ENCODE results near the gene SLC9A9. TPM values are rescaled to one million over a fixed set of nuclear protein-coding genes. Genes with fewer than 3 reads are reported as not detected.
"Not testable (repeated sequence)": the region's sequence is repeated elsewhere in the genome, so short reads cannot be mapped to it uniquely, and the experiment has no call there.

Gene SLC9A9
- total RNA-seq, 1 experiment from 2014 or later = 0.84 TPM

DNA sequence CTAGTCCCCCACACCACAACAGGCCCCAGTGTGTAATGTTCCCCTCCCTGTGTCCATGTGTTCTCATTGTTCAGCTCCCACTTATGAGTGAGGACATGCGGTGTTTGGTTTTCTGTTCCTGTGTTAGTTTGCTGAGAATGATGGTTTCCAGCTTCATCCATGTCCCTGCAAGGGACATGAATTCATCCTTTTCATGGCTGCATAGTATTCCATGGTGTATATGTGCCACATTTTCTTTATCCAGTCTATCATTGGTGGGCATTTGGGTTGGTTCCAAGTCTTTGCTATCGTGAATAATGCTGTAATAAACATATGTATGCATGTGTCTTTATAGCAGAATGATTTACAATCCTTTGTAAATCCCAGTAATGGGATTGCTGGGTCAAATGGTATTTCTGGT, 152.9 kb downstream of the SLC9A9 start:
- DNase-seq (ENCODE audit: low read depth) = not testable (repeated sequence)

DNA sequence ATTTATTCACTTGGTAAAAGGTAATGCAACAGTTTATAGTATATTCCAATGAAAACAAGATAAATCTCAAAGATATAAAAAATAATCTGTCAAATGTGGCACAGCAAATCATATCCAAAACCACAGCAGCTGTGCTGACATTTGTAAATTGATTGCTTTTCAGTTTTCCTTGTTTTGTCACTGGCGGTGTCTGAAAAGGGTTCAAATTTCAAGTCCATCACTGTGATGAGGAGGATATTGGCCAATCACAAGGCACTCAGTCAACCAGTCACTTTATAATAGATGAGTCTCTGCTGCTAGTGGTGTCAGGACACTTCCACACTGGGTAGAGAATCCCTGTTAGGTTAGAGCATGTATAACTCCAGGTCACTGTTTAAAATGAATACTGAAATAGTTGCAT, 154.8 kb downstream of the SLC9A9 start:
- no peak for DNase-seq (ENCODE audit: low read depth)

DNA sequence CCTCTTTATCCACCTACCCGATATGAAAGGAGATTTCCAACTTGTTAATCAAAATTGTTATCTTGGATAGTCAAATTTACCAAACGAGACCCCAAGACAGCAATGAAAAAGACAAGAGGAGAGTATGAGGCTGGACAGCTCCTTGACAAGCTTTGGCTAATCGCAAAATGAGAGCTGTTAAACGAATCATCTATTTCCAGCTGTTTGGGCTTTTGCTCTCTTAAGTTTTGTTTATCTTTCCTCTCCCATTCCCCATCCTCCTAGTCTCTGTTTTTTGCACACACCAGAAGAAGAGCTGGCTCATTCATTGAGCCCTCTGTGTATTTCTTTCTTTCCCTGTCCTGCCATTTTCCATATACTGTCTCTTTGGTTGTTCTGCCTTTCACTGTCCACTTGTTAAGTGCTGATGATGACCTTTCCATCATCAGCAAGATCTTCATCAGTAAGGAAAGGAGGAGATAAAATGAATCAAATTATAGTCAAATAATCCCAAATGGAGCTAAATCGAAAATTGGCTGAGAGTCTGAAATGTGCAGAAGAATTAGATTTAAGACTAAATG, 161.6 kb downstream of the SLC9A9 start:
- DNase-seq (ENCODE audit: low read depth) = no peak

DNA sequence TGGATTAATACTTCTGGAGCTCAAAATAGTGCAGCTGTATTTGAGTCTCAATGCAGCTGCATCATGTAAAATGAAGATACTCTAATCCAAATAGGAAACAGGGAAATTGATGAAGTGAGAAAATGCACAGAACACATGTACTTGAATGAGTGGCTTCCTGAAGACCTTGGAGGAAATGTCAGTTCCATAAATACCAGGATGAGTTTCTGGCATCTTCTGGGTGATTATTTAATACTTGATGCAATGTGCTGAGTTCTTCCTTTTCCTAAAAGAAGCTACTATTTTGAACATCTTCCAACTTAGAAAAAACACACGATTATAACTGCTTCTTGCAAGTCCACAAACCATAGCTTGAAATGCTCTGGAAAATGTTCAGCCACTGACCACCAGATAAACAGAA, 162.8 kb downstream of the SLC9A9 start:
- DNase-seq (ENCODE audit: low read depth) = no peak

DNA sequence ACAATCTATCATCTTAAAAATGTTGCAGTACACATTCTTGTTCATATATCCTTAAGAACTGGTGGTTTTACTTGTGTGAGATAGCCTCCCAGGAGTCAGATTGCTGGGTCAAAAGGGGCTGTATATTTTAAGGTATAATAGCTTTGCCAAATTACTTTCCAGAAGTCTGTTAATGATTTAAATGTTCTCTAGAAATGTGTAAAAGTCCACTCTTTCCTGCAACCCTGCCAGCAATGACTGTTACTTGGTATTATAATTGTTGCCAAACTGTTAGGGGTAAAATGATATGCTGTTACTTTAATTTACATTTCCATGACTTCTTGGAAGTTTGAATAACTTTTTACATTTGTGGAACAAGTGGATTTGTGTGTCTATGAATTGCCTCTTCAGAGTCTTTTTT, 170.8 kb downstream of the SLC9A9 start:
- no peak for DNase-seq (ENCODE audit: low read depth)

DNA sequence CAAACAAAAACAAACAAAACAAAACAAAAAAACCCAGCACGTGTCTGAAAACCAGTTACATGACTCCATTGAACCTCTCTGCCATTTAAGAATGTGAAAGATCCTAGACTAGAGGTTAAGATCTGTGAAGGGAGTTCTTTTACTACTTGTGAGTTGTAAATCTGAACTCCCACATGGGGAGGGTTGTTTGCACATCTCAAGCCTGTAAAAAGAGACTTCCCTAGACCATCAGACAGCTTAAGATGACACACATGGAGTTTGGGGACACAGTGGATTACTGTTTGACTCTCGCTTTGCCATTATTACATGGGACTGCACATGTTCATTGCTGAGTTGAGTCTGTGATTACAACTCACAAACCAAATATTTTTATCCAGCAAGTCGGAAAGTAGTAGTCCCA, 171.5 kb downstream of the SLC9A9 start:
- no peak for DNase-seq (ENCODE audit: low read depth)

DNA sequence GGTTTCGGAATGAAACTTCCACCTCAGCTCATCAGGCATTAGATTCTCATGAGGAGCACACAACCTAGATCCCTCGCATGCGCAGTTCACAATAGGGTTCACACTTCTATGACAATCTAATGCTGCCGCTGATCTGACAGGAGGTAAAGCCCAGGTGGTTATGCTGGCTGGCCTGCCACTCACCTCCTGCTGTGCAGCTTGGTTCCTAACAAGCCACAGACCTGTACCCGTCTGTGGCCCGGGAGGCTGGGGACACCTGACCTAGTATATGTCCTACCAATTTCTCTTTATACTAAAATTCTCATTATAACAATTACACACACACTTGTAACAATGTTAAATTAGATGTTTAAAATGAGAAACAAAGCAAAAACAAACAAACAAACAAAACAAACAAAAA, 172.2 kb downstream of the SLC9A9 start:
- DNase-seq (ENCODE audit: low read depth) = no peak

DNA sequence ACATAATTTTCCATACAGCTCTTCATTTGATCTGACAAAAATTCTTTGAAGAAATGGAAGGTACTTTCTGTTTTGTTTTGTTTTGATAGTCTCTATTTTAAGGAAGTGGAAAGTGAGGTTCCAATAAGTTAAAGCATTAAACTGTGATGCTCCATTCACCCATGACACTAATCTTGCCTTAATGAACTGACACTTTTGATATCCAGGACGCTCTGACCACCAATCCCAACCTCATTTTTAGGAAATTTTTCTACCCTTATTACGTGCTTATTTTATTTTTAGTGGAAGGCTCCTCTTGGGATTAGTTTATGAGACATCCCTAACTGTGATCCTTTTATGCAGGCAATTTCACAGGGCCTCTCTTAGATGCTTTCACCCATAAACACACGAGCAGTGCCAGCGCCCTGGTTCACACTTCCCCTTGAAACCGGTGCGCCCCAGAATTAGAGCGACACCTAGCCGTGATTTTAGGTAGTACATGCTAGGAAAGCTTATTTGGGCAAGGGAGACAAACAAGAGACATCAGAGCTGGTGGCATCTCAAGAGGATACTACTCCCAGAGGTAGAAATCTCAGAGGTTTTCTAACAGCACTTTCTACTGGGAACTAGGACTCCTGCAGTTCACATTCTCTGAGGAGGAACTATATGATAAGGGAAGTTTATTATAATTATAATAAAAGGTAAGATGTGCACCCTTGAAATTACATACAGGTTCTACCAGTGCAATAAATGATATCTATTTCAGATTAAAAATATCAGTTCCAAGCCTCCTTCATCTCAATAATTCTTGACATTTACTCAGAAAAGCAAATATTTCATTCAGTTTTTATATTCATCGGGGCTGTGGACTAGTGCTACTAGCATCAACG, 173.9 kb downstream of the SLC9A9 start:
- DNase-seq (ENCODE audit: low read depth) = peak; percentile 66

DNA sequence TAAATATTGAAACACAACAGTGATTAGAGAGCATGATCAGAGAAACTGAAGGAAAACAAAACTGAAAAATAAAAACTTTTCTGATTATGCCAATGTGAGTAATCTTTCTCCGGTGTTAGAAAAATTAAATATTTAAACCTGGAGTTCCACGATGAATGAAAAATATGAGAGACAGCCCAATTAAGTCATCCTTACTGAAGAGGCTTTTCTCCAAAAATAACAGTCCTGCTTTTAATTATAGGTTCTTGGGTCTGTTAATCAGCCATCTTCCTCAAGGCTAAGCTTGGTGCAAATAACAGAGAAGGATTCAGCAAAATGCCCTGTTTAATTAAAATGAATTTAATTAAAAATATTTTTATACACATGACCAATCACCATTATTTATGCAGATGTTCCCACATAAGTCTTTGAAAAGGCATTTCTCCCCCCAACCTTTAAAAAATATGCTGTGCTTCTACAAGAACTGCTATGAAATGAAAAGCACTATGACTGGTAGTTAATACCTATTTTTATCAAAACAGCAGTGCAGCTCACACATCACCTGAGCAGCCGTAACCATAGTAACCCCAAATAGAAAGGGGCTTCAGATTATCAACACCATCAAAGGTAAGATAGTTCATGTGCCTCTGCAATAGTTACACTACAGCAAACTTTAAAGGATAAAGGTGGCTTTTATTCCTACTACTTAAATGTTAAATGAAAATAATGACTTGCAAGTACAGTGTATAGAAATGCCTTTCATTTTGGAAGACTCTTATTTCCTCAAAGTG, 175.7 kb downstream of the SLC9A9 start:
- DNase-seq (ENCODE audit: low read depth) = no peak

DNA sequence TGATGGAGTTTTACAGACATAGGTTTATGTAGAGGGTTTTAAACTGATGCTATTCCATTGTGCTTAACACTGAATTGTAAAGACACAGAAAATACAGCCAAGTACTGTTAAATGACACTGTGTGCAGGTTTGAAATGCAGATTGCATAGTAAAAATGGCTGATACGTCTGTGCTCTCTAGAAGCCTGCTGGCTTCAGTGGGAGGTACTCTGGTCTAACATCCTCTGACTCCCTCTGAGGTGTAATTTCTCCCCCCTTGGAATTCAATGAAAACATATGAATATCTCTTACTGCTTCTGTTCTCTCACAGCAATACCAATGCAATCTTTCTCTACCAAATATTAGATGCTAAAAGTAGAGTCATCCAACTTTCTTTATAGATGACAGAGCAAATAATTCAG, 176.6 kb downstream of the SLC9A9 start:
- no peak for DNase-seq (ENCODE audit: low read depth)

DNA sequence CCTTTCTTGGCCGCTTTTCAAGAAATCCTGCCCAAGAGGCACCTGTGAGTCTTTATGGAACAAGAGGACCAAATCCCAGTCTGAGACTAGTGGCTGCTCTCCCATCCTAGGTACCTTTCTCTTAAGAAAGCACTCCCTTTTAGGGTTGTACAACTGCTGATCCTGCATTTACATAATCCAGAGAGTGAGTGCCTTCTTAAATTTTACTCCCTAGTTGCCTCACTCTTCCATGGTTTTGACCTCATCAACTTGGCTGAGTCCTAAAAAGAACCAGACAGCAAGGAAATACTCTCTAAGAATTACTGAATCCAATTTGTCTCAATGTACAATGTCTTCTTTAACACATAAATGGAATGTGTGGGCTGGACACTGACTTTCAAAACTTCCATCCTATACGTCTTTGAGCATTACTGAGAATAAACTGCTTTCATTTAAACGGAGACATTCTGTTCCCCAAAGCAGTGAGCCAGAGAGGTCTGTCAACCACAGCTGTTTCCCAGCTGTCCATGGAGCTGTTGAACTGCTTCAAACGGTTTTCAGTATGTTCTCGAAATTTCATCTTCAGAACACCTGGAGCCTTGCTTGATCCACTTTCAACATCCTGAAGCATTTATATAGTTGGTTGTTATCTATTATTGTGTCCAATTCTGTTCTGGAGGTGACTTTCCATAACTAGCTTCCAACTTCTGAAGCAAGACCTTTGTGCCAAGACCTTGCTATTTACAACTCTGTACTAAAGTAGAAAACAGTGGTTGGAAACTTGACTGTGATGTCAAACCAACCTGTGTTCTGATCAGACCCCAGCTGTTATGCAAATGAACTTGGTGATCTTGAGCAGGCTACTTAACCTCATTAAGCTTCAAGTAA, 179.1 kb downstream of the SLC9A9 start:
- DNase-seq (ENCODE audit: low read depth) = peak; percentile 9

DNA sequence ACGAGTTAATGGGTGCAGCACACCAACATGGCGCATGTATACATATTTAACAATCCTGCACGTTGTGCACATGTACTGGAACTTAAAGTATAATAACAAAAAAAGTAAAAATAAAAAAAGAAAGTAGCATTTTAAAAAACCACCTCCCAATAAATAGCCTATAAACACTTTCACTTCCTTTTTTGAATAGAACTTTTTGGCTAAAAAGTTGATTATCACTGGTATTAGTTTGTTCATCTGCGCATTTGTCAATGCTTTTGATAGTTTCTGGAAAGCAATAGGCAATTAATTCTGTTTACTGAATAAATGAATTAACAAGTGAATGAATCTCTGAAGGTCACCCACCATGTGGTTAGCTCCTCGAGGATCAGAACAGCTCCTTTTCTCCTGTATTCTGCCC, 179.9 kb downstream of the SLC9A9 start:
- no peak for DNase-seq (ENCODE audit: low read depth)

DNA sequence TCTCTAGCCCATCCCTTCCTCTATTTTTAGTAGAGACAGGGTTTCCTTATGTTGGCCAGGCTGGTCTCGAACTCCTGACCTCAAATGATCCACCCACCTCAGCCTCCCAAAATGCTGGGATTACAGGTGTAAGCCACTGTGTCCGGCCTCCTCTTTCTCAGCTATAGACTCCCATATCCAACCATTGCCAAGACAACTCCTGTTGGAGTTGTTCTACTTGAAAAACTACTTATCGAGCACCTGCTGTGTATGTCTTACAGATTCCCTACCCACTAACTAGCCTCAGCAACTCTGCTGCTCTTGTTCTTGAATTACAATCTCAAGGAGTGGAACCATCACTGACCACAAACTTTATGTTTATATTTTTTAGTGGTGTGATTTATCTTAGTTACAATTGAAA, 186.6 kb downstream of the SLC9A9 start:
- DNase-seq (ENCODE audit: low read depth) = no peak

DNA sequence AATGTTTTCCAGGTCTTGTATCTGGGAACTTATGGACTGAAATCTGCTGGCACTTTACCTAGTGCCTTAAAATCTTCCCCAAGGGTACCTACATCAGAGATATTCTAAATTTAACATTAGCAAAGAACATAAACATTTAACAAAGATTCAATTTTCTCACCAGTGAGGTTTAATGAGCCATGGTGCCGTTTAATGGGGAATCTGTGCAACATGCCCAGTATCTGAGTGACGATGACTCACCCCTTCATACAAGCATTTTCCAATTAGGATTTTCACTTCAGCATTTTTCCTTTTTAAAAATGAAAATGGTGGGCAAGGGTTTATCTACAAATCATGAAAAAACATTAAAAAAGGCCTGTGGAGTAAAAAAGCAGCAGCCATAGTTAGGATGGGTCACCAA, 189.4 kb downstream of the SLC9A9 start:
- DNase-seq (ENCODE audit: low read depth) = peak; percentile 9

DNA sequence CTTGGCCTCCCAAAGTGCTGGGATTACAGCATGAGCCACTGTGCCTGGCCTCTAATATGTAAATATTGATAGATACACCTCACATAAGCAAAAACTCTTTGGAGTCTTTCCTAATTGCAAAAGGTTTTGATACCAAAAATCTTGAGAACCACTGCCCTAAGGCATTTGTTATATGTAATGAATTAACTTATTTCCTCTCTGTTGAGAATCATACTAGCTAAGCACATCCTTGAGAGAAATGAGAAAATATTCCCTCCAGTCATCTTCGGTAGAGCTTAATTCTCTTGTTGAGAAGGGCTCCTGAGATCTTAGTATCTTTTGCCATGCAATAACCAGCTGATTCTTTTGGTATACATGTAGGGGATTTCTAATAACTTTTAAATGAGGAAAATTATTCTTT, 190.2 kb downstream of the SLC9A9 start:
- no peak for DNase-seq (ENCODE audit: low read depth)

DNA sequence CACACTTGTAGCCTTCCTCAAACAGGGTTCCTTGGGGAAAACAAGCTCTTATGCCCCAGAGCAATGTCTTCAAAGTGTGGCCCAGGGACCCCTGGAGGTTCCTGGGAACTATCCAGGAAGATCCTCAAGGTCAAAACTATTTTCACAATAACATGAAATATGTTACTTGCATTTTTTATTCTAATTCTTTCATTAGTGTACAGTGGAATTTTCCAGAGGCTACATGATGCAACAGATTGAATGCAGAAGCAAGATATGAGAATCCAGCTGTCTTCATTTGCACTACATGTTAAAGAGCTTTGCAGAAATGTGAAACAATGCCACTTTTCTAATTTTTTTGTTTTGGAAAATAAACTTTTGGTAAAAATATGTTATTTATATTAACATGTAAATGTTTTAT, 190.9 kb downstream of the SLC9A9 start:
- DNase-seq (ENCODE audit: low read depth) = no peak

DNA sequence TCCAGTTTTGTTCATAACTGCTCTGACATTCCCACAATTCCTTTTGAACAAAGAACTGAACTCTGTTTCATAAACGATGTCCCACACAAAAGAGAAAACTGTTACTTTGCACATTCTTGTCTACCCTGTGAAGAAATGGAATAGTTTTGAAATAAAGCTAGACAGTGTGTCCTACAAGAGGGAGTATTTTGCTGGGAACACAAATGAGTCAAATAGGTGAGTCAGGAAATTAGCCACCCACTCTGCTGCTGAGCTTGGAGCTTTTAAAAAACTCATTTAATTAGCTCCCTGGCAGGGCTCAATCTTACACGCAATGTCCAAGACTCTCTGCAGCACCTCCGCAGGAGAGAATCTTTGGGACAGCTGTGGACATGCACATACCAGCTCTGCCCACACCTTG, 193.4 kb downstream of the SLC9A9 start:
- no peak for DNase-seq (ENCODE audit: low read depth)

DNA sequence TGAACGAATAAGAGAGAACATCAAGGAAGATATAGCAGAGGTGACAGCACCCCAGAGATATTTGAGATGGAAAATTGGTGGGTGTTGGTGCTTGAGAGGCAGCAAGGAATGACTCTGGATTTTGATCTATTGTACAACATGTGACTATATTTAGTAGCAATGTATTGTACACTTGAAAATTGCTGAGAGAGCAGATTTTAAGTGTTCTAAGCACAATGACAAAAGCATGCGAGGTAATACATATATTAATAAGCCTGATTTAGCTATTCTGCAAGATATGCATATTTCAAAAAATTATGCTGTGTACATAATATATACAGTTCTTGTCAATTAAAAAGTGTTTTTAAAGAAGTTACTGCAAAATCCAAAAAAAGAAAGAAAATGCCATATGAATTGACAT, 194.3 kb downstream of the SLC9A9 start:
- no peak for DNase-seq (ENCODE audit: low read depth)

DNA sequence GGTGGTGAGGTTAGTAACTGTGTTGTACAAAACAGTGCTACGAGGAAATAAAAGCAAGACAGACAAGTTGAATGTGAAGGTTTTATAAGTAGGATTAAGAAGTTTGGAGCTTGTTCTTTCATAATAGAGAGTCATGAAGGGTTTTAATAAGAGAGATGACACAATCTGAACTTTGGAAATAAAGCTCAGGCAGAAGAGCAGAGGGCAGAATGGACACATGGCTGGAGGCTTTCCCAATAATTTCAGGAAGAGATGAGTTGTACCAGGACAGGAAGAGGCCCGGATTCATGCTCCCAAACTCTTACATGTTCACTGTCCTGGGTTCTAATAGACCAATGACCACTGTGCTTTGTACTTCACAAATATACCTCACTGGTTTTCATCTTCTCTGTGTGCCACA, 194.8 kb downstream of the SLC9A9 start:
- no peak for DNase-seq (ENCODE audit: low read depth)

DNA sequence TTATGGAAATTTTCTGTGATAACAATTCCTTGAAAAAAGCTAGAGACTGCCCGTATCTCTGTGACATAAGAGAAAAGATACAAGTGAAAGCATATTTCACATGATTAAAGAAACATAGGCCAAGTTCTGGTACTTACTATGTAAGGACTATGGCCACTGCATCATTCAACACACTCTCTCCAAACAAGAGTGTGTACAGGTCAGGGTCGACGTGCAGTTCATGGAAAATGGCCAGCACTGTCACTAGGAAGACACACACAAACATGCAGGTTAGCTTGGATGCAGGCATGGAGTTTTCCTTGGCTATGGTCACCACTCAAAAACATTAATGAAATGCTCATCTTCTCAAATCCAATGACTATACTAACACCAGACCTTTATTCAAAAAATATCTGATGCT, 196.2 kb downstream of the SLC9A9 start:
- no peak for DNase-seq (ENCODE audit: low read depth)

DNA sequence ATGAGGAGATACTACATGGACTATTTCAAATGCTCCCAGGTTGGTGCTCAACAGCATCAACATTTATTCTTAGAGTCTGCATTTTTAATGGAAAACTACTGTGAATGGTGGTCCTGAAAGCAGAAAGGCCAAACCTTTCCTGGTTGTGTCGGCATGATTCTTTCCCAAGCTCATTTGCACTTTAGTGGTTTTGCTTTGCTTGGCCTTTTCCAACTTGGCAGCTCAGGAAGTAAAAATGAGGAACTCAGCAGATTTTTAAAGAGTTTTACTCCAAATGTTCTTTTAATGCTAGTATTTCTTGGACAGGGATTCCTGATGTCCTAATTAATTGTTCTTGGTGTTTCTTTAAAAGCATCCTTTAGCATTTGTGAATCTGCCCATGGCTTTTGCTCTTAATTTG, 197.4 kb downstream of the SLC9A9 start:
- no peak for DNase-seq (ENCODE audit: low read depth)

DNA sequence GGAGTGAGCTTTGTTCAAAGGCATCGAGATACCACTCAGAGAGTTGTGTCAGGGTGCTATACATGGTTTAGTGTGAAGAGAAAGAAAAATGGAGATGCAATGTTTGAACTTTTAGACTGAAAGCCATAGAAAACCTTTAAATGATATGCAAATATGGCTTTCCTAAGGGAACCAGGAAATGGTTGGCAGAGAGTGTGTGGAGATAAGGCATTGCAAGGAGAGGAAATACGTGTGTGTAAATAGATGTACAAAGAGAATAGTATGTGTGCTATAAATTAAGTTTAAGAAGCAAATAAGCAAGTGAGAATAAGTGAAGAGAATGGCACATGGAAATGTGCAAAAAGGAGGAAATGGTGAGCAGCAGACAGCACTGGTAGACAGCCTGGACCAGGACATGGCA, 198.1 kb downstream of the SLC9A9 start:
- DNase-seq (ENCODE audit: low read depth) = no peak

All from RPMI7951 (cell line).